ENCODE data around the gene MIPOL1. TPM values are rescaled to one million over a fixed set of nuclear protein-coding genes. Genes with fewer than 3 reads are reported as not detected.
A peak's percentile ranks its signal among the peaks of the same experiment; 100 is the strongest.
"Not testable (repeated sequence)": the region's sequence is repeated elsewhere in the genome, so short reads cannot be mapped to it uniquely, and the experiment has no call there.

Gene MIPOL1
- polyA plus RNA-seq, 1 donor: 12.7 TPM

DNA sequence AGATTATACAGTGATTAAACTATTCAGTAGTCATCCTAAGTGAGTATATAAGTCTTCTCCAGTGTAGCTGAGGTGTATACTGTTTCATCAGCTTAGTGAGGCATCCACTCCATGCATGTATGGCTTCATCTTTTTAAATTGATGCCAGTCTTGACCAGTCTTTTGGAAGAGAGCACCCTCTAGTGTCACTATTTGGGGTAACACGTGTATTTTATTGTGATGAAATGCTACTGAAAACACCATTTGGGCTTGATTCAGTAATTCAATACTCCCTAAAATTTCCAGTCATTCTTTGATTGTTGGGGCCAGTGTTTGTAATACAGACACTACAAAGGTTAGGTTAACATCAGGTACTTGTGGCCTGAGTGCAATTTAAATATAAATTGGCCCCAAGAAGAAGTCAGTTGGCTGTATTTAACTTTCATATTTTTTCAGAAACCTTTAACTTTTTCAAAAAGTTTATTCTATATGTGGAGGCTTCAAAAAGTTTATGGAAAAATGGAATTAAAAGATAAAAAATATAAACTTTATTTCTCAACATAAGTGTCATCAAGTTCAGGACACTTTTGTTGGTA lies 35.3 kb downstream of the MIPOL1 start:
- peak; percentile 29 for DNase-seq

DNA sequence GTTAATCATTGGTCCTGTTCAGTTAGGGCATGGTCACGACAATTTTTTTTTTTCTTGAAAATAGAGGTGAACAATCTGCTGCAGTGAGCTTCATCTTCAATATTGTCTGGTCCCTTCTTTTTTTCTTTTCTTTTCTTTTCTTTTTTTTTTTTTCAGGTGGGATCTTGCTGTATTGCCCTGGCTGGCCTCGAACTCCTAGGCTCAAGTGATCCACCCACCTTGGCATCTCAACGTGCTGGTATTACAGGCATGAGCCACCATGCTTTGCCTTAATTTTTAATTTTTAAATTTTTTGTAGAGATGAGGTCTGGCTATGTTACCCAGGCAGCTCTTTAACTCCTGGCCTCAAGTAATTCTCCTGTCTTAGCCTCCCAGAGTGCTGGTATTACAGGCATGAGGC lies 36.5 kb downstream of the MIPOL1 start:
- DNase-seq: no peak

DNA sequence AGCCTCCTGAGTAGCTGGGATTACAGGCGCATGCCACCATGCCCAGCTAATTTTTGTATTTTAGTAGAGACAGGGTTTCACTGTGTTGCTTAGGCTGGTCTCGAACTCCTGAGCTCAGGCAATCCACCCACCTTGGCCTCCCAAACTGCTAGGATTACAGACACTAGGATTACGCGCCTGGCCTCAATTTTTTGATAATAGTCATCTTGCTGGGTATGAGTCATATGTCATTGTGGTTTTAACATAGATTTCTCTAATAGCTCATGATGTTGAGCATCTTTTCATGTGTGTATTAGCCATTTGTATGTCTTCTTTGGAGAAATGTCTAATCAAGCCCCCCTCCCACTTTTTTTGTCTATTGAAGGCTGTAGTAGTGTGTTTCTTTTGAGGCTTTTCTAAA lies 38.3 kb downstream of the MIPOL1 start:
- DNase-seq: not testable (repeated sequence)

DNA sequence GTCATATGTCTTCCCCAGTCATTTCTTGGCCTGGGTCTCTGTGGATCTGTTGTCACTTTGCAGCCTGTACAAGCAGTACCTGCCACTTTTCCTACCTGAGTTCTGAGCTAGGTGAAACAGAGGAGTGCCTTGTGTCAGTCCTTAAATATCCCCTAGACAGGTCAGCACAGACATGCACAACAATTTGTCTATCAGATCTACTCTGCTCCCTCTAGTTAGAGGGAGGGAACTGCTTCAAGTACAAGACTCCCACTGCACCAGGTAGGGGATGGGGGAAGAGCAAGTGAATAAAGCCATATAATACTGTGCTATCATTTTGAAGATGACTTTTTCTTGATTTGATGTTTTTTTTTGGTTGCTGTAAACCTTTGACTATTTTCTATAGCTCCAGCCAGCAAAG lies 39.4 kb downstream of the MIPOL1 start:
- no peak for DNase-seq

DNA sequence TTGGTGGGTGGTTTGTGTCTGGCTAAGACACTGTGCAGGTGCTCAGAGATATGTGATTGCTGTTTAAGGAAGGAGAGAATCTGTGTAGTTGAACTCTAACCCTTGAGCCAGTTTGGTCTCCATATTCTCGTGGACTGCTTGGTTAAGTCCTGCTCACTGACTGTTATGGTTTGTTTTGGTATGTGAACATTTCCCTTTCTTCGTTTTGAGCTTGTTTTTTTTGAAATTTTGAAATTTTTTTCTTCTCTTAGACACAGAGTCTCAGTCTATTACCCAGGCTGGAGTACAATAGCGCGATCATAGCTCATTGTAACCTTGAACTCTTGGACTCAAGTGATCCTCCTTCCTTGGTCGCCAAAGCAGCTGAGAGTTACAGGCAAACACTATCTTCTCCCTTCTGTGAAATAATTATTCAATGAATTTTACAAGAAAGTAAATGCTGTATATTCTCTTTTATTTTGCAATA lies 40.0 kb downstream of the MIPOL1 start:
- no peak for DNase-seq

DNA sequence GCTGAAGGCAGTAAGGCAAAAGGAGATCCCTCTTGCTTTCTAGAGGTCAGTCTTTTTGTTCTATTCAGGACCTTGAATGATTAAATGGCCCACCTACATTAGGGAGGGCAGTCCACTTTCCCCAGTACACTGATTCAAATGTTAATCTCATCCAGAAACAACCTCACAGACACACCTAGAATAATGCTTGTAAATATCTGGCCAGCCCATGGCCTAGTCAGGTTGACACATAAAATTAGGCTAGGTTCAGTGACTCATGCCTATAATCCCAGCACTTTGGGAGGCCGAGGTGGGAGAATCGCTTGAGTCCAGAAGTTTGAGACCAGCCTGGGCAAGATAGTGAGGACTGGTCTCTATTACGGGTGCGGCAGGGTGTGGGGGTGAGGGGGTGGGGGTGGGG lies 43.5 kb downstream of the MIPOL1 start:
- DNase-seq: no peak

DNA sequence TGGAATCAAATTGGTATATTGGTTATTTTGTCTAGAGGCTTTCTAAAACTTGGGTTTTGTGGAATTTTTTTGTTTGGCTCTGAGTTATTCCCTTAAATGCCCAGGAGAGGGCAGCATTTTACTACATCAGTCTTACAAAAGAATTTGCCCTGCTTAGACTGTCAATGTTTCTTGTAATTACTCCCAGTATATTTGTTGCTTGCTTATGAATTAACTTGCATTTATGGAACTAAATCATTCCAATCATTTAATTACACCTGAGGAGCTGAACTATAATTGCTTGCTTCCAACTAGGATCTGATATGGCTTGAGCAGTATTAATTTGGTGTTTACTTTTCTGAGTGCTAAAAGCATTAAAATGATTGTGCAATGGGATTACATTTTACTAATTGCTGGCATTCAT lies 48.7 kb downstream of the MIPOL1 start:
- peak; percentile 43 for DNase-seq

DNA sequence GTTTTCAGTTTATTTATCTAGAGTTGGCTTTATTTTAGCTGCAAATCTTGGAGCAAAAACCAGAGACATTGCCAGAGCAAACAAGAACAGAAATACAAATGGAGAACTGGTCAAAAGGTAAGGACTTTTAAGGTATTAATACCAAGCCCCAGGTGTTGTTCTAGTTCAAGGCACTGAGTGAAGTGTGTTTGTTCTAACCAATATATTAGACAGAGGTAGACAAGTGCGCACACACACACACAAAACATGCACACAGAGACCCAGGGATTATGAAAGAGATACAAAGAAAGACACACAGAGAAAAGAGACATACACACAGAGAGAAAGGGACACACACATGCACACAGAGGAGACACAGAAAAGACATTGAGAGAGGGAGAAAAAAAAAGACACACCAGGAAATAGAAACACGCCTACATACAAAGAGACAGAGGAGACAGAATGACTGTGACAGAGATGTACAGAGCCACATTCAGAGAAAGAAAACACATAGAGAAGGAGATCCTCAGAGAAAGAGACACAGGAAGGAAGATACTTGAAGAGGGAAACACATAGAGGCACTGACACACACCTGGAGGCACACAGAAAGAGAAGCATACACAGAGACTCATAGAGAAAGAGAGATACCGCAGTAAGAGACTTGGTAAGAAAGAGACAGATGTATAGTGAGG lies 50.2 kb downstream of the MIPOL1 start:
- no peak for DNase-seq

DNA sequence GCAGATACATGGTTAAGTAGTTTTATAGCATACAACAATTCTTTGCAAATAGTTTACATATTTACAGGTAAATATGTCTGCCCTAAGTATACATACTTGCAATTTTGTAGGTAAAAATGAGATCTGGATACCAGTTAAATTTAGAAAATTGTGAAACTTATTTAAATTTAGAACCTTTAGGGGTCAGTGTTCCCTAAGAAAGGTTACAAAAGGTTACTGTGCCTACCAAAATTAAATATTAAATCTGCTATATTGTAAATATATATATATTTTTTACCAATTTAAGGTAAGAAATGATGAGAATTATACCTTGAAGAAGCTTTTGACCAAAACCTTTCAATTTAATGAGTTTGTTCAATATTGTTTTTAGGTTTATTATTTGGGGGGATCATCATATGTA lies 54.0 kb downstream of the MIPOL1 start:
- DNase-seq: no peak

DNA sequence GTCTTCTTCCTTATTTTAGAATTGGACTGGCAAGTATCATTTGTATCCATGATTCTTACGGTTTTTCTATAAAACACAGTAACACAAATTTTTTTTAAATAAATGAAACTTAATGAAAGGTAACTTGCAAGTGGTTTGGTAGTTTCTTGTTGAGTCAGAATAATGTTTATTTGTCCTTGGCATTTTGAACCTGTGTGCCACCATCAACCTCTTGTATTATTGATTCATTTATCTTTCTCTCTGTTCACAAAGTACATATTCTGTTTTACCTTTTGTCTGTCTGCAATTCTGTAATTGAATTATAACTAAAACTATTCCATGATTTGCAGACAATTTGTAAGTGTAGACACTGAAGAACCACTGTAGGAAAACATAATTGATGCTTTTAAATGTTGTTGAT lies 54.7 kb downstream of the MIPOL1 start:
- no peak for DNase-seq

DNA sequence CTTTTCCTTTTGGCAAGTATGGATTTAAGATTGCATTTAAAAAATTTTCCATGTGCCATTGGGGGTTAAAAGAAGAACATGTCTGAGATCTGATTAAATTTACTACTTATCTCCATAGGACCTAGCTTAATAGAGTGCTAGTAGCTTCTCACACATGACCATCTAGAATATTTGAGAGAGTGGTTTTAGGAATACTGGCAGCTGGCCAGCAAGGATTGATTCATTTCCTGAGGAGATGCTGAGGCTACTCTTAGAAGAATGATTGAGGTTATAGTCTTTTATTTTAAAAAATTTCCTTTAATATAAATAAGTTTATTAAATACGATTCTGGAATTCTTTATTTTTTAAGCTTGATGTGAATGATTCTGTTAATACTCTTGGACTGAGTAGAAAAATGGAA lies 56.2 kb downstream of the MIPOL1 start:
- DNase-seq: peak; percentile 1

DNA sequence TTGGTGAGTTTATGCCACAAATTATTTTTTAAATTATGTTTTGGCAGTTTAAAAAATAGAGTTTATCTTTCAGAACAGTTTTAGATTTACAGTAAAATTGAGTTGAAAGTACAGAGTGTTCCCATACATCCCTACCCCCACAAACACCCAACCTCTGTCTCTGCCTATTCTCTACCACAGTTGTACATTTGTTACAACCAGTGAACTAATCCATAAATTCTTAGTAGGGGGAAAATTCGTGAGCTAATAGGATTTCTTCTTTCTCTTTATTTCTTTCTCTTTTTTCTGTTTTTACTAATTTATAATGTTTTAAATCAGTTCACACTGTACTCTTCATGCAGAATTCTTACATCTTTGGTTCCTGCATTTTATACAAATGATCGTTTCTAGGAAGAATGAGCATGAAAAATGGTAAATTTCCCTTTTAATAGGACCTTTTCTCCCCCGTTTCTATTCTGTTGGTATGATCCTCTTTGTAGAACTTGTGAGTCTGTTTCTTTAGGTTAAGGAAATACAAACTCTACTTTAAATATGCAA lies 56.7 kb downstream of the MIPOL1 start:
- DNase-seq: no peak

DNA sequence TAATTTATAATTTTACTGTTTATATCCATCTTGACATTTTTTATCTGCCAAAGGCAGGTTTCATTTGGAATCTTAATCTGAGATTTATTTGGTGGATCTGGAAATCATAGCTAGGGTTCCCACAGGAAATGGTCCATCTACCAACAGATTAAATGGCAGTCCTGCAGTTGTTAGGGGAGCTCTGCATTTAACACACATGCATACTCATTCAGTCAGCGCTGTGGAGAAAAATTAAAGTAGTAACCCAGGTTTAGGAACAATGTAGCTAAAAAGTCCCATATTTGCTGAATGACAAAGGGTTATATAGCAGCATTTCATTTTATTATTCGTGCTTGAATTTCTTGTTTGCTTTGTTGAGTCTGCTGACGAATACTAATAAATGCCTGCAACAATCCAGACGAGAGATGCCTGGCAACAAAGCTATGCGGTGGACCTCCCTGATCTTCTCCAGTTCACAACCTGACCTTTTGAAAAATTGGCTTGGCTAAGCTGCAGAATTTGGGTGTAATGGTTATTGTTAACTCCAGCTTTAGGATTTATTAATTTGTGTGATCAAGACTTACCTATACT lies 59.8 kb downstream of the MIPOL1 start:
- DNase-seq: no peak

DNA sequence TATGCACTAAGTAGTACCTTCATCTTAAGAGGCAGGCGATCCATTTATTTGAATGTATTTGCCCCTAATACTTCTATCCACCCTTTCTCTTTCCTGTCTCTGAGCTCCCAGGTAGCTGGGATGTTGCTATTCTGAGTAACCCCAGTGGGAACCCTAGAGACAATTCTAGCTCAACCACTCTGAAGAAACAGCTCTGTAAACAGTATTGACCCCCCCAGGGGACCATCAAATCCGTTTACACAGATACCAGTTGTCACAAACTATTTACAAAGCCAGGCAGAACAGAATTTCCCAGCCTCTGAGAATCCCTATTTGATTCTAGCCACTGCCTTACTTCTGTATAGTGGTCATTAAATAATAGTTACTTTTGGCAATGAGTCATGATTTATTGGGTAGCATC lies 64.9 kb downstream of the MIPOL1 start:
- no peak for DNase-seq

DNA sequence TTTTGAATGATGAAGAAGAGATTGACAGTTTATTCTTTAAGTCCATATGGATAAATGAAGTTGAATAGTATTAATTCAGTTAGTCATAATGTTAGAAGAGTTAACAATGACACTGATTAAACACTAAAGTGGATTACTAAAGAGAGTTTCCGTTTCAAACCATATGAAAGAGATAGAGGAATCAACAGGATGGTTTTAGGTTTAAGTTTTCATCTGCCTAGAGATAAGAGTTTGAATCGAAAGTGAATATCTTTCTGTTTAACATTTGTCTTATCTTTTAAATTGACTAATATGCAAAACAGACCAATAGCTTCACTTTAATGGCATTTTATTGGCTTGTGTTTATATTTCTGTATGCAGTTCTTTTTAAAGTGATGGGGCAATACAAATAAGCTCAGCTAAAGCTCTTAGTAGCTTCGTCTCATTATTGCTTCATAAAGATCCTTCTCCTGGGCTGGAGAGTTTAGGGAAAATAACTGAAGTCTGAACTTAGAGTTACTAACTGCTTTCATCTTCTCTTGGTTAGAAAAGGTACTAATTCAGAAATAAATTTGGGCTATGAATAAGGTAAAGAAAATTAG lies 66.0 kb downstream of the MIPOL1 start:
- no peak for DNase-seq

DNA sequence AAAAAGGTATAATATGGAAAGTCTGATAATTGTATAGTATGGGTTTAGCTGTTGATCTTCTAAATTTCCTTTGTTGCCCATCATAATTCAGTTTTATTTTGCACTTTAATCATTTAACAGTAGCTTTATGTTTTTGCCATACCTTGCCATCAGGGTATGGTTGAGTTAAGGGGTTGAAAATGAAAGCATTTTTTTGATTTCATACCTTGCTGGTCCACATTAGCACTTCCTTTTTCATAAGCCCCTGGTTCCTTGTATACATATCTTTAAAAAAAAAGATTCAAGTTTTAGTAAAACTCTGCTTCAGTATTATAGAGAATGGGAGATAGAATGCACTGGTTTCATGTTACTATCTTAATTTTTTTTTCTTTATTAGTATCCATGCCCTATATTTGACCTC lies 71.1 kb downstream of the MIPOL1 start:
- DNase-seq: no peak

DNA sequence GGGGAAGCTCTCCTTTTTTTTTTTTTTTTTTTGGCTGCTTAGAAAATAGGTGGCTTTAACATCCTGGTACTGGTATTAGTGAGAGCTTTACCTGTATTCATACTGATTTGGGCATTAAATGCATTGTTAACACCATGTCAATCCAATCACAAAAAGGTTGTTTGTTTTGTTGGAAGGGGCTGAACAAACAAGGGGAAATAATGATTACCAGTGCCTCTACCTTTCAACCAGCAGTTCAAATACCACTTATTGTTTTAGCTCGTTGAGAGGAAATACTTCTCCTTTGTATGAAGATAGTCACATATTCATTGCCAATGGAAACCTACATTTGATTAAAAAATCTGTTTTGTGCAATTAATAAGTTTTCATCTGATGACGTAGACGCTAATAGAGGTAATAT lies 72.9 kb downstream of the MIPOL1 start:
- no peak for DNase-seq

DNA sequence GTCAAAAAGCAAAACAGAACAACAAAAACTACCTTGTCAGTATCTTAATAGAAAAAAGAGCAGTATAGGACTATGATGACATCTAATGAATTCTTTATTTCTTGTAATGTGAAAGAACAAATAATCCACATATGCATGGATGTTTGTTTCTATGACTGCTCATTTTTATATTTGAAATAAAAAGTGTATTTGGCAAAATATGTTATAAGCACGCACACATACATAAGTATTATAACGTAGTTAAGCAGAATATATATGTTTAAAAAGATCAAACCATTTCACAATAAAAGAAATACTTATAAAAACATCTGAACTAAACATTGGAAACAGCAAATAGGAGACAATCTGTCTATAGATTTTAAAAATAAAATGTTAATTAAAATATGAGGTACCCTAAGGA lies 74.8 kb downstream of the MIPOL1 start:
- DNase-seq: no peak

DNA sequence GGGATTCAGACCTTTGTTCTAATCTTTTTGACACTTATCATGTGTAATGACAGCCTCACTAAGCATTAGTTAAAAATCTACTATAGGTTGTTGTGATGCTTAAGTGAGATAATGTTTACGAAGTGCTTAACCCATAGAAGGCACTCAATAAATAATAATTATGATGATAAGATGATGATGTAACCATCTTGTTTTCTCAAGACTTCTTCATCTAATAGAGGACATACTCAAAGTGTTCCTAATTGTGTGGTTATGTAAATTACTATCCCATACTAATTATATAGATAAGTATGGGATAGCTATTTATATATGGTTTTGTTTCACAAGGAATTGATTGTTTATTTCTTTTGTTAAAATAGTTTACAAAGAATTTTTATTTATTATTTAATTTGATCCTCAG lies 76.9 kb downstream of the MIPOL1 start:
- no peak for DNase-seq

DNA sequence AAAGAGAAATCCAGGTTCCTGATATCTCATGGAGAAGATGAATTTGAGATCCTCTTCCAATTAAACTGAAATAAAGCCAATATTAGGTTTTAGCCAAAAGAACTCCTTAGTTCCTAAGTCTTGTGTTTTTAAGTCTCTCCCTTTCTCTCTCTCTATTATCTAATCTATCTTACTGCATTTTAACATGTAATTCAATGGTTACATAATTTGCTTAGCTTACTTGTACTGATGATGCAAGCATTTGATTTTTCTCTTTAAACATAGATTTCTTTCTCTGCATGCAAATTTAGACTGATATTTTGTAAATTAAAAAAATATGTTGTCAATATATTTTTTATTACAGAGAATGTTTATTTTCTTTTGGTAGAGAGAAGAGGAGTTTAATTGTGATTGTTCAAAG lies 78.2 kb downstream of the MIPOL1 start:
- no peak for DNase-seq

DNA sequence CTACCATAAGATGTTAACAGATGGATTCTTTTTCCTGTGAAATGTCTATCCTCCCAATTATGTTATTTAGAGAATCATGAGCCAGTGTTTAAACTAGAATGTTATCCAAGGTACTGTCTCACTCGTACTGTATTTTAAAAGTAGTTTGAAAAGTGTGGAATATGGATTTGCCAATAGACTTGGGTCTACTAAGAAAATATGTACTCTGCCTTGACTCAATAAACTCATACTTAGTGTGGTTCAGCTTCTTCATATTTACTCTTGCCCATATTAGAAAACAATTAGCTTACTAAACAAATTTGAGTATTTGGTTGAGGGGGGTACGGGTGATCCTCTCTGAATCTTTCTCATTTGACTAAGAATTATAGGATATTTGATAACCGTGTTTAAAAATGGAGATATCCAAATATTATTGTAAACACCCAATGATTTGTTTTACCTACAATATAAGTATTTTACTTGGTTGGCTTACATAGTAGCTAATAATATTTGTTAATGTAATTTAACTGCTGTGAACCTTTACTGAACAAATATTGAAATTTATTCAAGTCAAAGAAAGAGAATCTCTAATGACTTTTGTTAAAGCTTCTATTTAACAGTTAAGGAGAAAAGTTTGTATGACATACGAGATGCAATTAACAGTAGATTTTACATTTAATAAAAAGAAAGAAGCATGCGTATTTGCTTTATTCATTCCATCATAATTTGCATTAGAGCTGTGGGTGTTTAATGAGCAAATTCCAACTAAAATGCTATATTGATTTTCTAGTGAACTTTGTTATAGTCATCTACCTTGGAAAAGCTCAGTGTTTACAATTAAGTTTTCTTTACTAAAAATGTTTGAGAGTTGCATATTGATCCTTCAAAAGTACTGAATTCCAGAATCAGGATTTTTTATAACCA lies 81.2 kb downstream of the MIPOL1 start:
- DNase-seq: no peak

DNA sequence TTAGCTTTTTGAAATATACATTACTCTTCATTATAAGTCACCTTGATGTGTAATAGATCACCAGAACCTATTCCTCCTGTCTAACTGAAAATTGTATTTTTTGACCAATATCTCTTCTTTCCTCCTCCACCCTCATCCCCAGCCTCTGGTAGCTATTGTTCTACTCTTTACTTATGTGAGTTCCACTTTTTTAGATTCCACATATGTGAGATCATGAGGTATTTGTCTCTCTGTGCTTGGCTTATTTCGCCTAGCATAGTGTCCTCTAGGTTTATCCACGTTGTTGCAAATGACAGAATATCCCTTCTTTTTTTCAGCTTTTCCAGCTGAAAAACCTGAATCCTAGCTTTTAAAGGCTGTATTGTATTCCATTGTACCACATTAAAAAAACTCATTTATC lies 82.1 kb downstream of the MIPOL1 start:
- DNase-seq: no peak

Data from left kidney (tissue), 2 donors.